IMR-90 (cell line): ENCODE measurements around the gene GNAT1. TPM values are rescaled to one million over a fixed set of nuclear protein-coding genes. Genes with fewer than 3 reads are reported as not detected.
A peak's percentile ranks its signal among the peaks of the same experiment; 100 is the strongest.

Source experiments
- ATAC-seq: fragments of 200-7000 bp; cut with Tn5 transposase; 2 replicates; pipeline ENCODE4 v1.9.1; 2020; ENCODE audit warnings: low read depth, mild to moderate bottlenecking, moderate library complexity
- BruUV-seq: library from RNA; stranded (reverse); fragments of 400-500 nt; replicated peaks from 2 replicates; lab custom pipeline; 2021; lab: Mats Ljungman, UMichigan
- CTCF ChIA-PET: fragments of 300-600 bp; formaldehyde crosslinking; extraction: SDS; loops from one replicate; lab custom pipeline; 2021; ENCODE audit warnings: antibody characterized with exemption; lab: Yijun Ruan, JAX
- POLR2A ChIA-PET: fragments of 300-600 bp; sonication (Branson Sonifier 250); formaldehyde crosslinking; loops from one replicate; lab custom pipeline; 2022; ENCODE audit warnings: antibody characterized with exemption; ENCODE audit not compliant: unreplicated experiment; lab: Charles Lee
- DNase-seq: peaks from one replicate; pipeline ENCODE4 v3.0.0; 2013
- H2AFZ ChIP-seq: replicated peaks from 2 replicates; pipeline ENCODE3; 2013; ENCODE audit warnings: low read length, mild to moderate bottlenecking; ENCODE audit not compliant: poor library complexity
- H2AK5ac ChIP-seq: 2 replicates; pipeline ENCODE4 v1.6.1; 2013; ENCODE audit warnings: low read depth, low read length, inconsistent platforms
- H2AK9ac ChIP-seq: replicated peaks from 2 replicates; pipeline ENCODE3; 2013; ENCODE audit warnings: mild to moderate bottlenecking, low read depth, low read length, moderate library complexity; ENCODE audit not compliant: poor library complexity
- H2BK120ac ChIP-seq: 2 replicates; pipeline ENCODE4 v1.6.1; 2013; ENCODE audit warnings: low read depth, low read length, inconsistent platforms
- H2BK15ac ChIP-seq: 3 replicates; pipeline ENCODE4 v1.6.1; 2013; ENCODE audit warnings: low read depth, low read length, inconsistent platforms
- H2BK20ac ChIP-seq: 2 replicates; pipeline ENCODE4 v1.6.1; 2013; ENCODE audit warnings: low read depth, mild to moderate bottlenecking, inconsistent platforms, low read length, moderate library complexity
- H2BK5ac ChIP-seq: 2 replicates; pipeline ENCODE4 v1.6.1; 2013; ENCODE audit warnings: mild to moderate bottlenecking, low read depth, low read length, inconsistent platforms; ENCODE audit not compliant: poor library complexity, severe bottlenecking
- H3K14ac ChIP-seq: replicated peaks from 2 replicates; pipeline ENCODE4 v1.6.1; 2013; ENCODE audit warnings: low read depth, low read length, inconsistent platforms
- H3K18ac ChIP-seq: 2 replicates; pipeline ENCODE4 v1.6.1; 2013; ENCODE audit warnings: low read depth, low read length, control low read depth
- H3K23ac ChIP-seq: 2 replicates; pipeline ENCODE4 v1.6.1; 2013; ENCODE audit warnings: low read depth, low read length, inconsistent platforms
- H3K27ac ChIP-seq: 2 replicates; pipeline ENCODE4 v1.5.1; 2013; ENCODE audit warnings: mild to moderate bottlenecking, control low read depth, low read length; ENCODE audit not compliant: insufficient read depth
- H3K27me3 ChIP-seq: 2 replicates; pipeline ENCODE4 v1.6.1; 2013; ENCODE audit warnings: low read length; ENCODE audit not compliant: control insufficient read depth, insufficient read depth
- H3K36me3 ChIP-seq: 2 replicates; pipeline ENCODE4 v1.6.1; 2013; ENCODE audit warnings: low read length, mixed read lengths; ENCODE audit not compliant: control insufficient read depth, insufficient read depth
- H3K4ac ChIP-seq: 2 replicates; pipeline ENCODE4 v1.6.1; 2013; ENCODE audit warnings: low read depth, low read length, inconsistent platforms
- H3K4me1 ChIP-seq: 2 replicates; pipeline ENCODE4 v1.6.1; 2013; ENCODE audit warnings: low read length, mixed read lengths; ENCODE audit not compliant: control insufficient read depth, insufficient read depth
- H3K4me2 ChIP-seq: 2 replicates; pipeline ENCODE4 v1.6.1; 2013; ENCODE audit warnings: low read depth, mild to moderate bottlenecking, control low read depth, low read length, moderate library complexity
- H3K4me3 ChIP-seq: 2 replicates; pipeline ENCODE4 v1.5.1; 2013; ENCODE audit warnings: low read depth, mild to moderate bottlenecking, control low read depth, low read length, moderate library complexity; ENCODE audit not compliant: insufficient read depth
- H3K56ac ChIP-seq: 2 replicates; pipeline ENCODE4 v1.6.1; 2013; ENCODE audit warnings: low read length, inconsistent platforms; ENCODE audit not compliant: insufficient read depth; ENCODE audit errors: extremely low read depth
- H3K79me1 ChIP-seq, 2 experiments: 2 replicates each; pipeline ENCODE4 v1.6.1; 2013; ENCODE audit warnings: low read length in 2 of 2, inconsistent platforms in 1 of 2, low read depth in 1 of 2
- H3K9ac ChIP-seq: 2 replicates; pipeline ENCODE4 v1.6.1; 2013; ENCODE audit warnings: low read depth, low read length, control low read depth
- H3K9me1 ChIP-seq: 2 replicates; pipeline ENCODE4 v1.6.1; 2013; ENCODE audit warnings: low read length, inconsistent platforms; ENCODE audit not compliant: insufficient read depth
- H3K9me3 ChIP-seq: 2 replicates; pipeline ENCODE4 v1.6.1; 2013; ENCODE audit warnings: low read length; ENCODE audit not compliant: control insufficient read depth, insufficient read depth
- H4K20me1 ChIP-seq: 2 replicates; pipeline ENCODE4 v1.6.1; 2013; ENCODE audit warnings: low read length, inconsistent platforms; ENCODE audit not compliant: insufficient read depth
- H4K5ac ChIP-seq: 2 replicates; pipeline ENCODE4 v1.6.1; 2013; ENCODE audit warnings: mild to moderate bottlenecking, low read depth, low read length, control low read depth
- H4K8ac ChIP-seq, 2 experiments: 2 replicates each; pipeline ENCODE4 v1.6.1; 2013; ENCODE audit warnings: low read depth in 2 of 2, low read length in 2 of 2, control low read depth in 1 of 2, inconsistent platforms in 1 of 2
- H4K91ac ChIP-seq: 2 replicates; pipeline ENCODE4 v1.6.1; 2013; ENCODE audit warnings: low read depth, low read length, inconsistent platforms; ENCODE audit not compliant: insufficient read depth
- BHLHE40 ChIP-seq: fragments of 150-350 bp; IDR thresholded peaks from 2 replicates; pipeline ENCODE4 v1.6.1; 2016; ENCODE audit warnings: mild to moderate bottlenecking, low read depth, low read length
- CEBPB ChIP-seq: IDR thresholded peaks from 2 replicates; pipeline ENCODE4 v1.6.1; 2012; ENCODE audit warnings: low read depth, low read length, improper control_type of control experiment
- CHD1 ChIP-seq: IDR thresholded peaks from 2 replicates; pipeline ENCODE4 v1.6.1; 2012; ENCODE audit warnings: low read depth, low read length, improper control_type of control experiment
- FOS ChIP-seq: fragments of 150-350 bp; IDR thresholded peaks from 2 replicates; pipeline ENCODE4 v1.6.1; 2016; ENCODE audit warnings: low read depth, low read length
- MAZ ChIP-seq: IDR thresholded peaks from 2 replicates; pipeline ENCODE4 v1.6.1; 2012; ENCODE audit warnings: low read depth, mild to moderate bottlenecking, low read length, improper control_type of control experiment, moderate library complexity, borderline replicate concordance
- MXI1 ChIP-seq: IDR thresholded peaks from 2 replicates; pipeline ENCODE4 v1.6.1; 2012; ENCODE audit warnings: low read depth, mild to moderate bottlenecking, low read length, moderate library complexity, borderline replicate concordance
- NFE2L2 ChIP-seq: fragments of 150-350 bp; IDR thresholded peaks from 2 replicates; pipeline ENCODE4 v1.6.1; 2016; ENCODE audit warnings: low read depth, mild to moderate bottlenecking, low read length
- POLR2A ChIP-seq: IDR thresholded peaks from 2 replicates; pipeline ENCODE4 v1.6.1; 2012; ENCODE audit warnings: mild to moderate bottlenecking, low read depth, low read length
- RAD21 ChIP-seq: IDR thresholded peaks from 2 replicates; pipeline ENCODE4 v1.6.1; 2012; ENCODE audit warnings: low read length, improper control_type of control experiment
- SMC3 ChIP-seq: fragments of 150-350 bp; IDR thresholded peaks from 2 replicates; pipeline ENCODE4 v1.6.1; 2016; ENCODE audit warnings: low read depth, mild to moderate bottlenecking, antibody characterized with exemption, low read length, moderate library complexity
- WGBS, 2 experiments: methylation state at CpG; one replicate each; pipeline versions ENCODE4 v1.1.5 to v1.1.7; 2013; ENCODE audit warnings: missing lambda C conversion rate in 2 of 2; ENCODE audit not compliant: insufficient read length in 1 of 2; ENCODE audit errors: extremely low coverage in 2 of 2; 5-methylcytosine and 5-hydroxymethylcytosine counted together
- dilution Hi-C: fragments of 300-500 bp; cut with HindIII; formaldehyde crosslinking; loops from one replicate; pipeline ENCODE4 v1.14.3; 2018; ENCODE audit warnings: low sequenced_read_pairs; ENCODE audit not compliant: unreplicated experiment
- in situ Hi-C: fragments of 300-500 bp; cut with MboI; formaldehyde crosslinking; loops from 3 replicates; pipeline ENCODE4 v1.14.3; 2019; ENCODE audit warnings: low sequenced_read_pairs, inconsistent platforms, mixed read lengths
- intact Hi-C: fragments of 100-400 bp; cut with micrococcal nuclease; formaldehyde crosslinking; loops from 2 replicates; pipeline ENCODE4 v1.10.0; 2022
- polyA plus RNA-seq, 3 experiments: library from polyadenylated mRNA; depleted of rRNA; stranded (reverse); fragments of >200 nt; gene quantifications; 2 replicates each; pipeline ENCODE4 v1.2.3, GENCODE V29; 2012; ENCODE audit warnings: low replicate concordance in 1 of 3
- total RNA-seq: library from RNA; depleted of rRNA; stranded (reverse); fragments of >200 nt; gene quantifications from 2 replicates; pipeline ENCODE4 v1.2.3, GENCODE V29; 2012
- TF ChIP-seq, protein P1 (sequence below): fragments of 150-350 bp; IDR thresholded peaks from 2 replicates; pipeline ENCODE4 v1.6.1; 2016; ENCODE audit warnings: low read depth, mild to moderate bottlenecking, low read length, moderate library complexity, borderline replicate concordance

Gene GNAT1
- total and polyA plus RNA-seq, 2 of the 4 experiments (the other 2 are of a cell fraction), result not detected

- Histone ChIP-seq H3K9me3 (no peaks in the 10 kb centered on the region), H2AK9ac (peak overlapping the region; percentile 80), H3K36me3 (peaks cover 10% of the 10 kb centered on the region; the same call in 1 of the 2 replicates), H2BK120ac (peak overlapping the region; percentile 83), H3K23ac (peak overlapping the region; percentile 81), H3K18ac (peak overlapping the region; percentile 54), H3K4me3 (no peak overlapping the region), H2BK20ac (peak overlapping the region; percentile 79), H4K5ac (peak overlapping the region; percentile 14), H4K91ac (peak overlapping the region; percentile 76), H3K79me1 (peaks cover 10 to 80% of the 10 kb centered on the region in 2 experiments; a peak in 2 of 4 replicates), H3K4me2 (no peak overlapping the region; the same call in 1 of the 2 replicates), H2BK5ac (peak overlapping the region; percentile 74), H3K4ac (peak overlapping the region; percentile 94), H3K27me3 (no peaks in the 10 kb centered on the region), H2BK15ac (peak overlapping the region; percentile 89; the same call in 1 of the 3 replicates), H4K8ac (peak overlapping the region; percentile 20 to 83; a peak in 3 of 4 replicates), H3K9me1 (peaks cover 36% of the 10 kb centered on the region), H3K27ac (peak overlapping the region; percentile 59), H3K56ac (no peak overlapping the region), H3K9ac (peak overlapping the region; percentile 9; the same call in 1 of the 2 replicates), H4K20me1 (0 out of 2 replicates have a peak, but pooled peaks cover 4% of the 10 kb centered on the region), H3K4me1 (peaks cover 58% of the 10 kb centered on the region), H2AFZ (peak overlapping the region; percentile 66), H2AK5ac (peak overlapping the region; percentile 95), H3K14ac (peak overlapping the region; percentile 79)
- CTCF ChIA-PET, result no interaction called here
- no TSS peak for BruUV-seq
- 36% methylated on average over 5 of the region's 7 CpGs; no CpG with 5 or more reads in 1 of the 2 experiments for WGBS, 2 experiments
- intact Hi-C loops, result loop anchor here (2.0 kb wide), 1 partner anchor 62 kb away; no protein-coding TSS in a partner anchor
- peak; percentile 50 for ATAC-seq
- TF ChIP-seq POLR2A, result no peak
- no peak for TF ChIP-seq RAD21
- TF ChIP-seq SMC3, result no peak
- no peak for TF ChIP-seq CHD1
- no peak for TF ChIP-seq FOS
- TF ChIP-seq, protein P1, sequence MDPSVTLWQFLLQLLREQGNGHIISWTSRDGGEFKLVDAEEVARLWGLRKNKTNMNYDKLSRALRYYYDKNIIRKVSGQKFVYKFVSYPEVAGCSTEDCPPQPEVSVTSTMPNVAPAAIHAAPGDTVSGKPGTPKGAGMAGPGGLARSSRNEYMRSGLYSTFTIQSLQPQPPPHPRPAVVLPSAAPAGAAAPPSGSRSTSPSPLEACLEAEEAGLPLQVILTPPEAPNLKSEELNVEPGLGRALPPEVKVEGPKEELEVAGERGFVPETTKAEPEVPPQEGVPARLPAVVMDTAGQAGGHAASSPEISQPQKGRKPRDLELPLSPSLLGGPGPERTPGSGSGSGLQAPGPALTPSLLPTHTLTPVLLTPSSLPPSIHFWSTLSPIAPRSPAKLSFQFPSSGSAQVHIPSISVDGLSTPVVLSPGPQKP, result no peak
- no peak for TF ChIP-seq MAZ
- TF ChIP-seq BHLHE40, result no peak
- no peak for TF ChIP-seq MXI1
- TF ChIP-seq CEBPB, result no peak
- no peak for TF ChIP-seq NFE2L2
- POLR2A ChIA-PET, result interaction anchor here (0.6 kb wide), 1 partner anchor 1376 kb away, joined by 3 read pairs; no protein-coding TSS in a partner anchor
- dilution Hi-C loops, result no loop called here
- in situ Hi-C loops, result no loop called here
- DNase-seq, result peak; percentile 47
Measured at GRCh38 chr3:50164984-50165909, 26.2 kb upstream of the GNAT1 start.
